Parathyroid adenoma (tissue), 2 donors: Measurements from ENCODE around the gene HAGHL.

ENCODE experiments used
- H2AFZ ChIP-seq: fragments of 300-600 bp; sonication (generic); one replicate; pipeline ENCODE4 v1.7.0; 2017; ENCODE audit warnings: antibody characterized with exemption, mild to moderate bottlenecking
- H3K27ac ChIP-seq: fragments of 300-600 bp; sonication (generic); one replicate; pipeline ENCODE4 v1.7.0; 2017
- H3K27me3 ChIP-seq: fragments of 300-600 bp; sonication (generic); one replicate; pipeline ENCODE4 v1.7.0; 2017; ENCODE audit warnings: low read length; ENCODE audit not compliant: control insufficient read depth, insufficient read depth
- H3K36me3 ChIP-seq: fragments of 300-600 bp; sonication (generic); one replicate; pipeline ENCODE4 v1.7.0; 2017; ENCODE audit warnings: low read length; ENCODE audit not compliant: control insufficient read depth, insufficient read depth
- H3K4me1 ChIP-seq: fragments of 300-600 bp; sonication (generic); one replicate; pipeline ENCODE4 v1.7.0; 2017; ENCODE audit warnings: control low read depth
- H3K4me2 ChIP-seq: fragments of 300-600 bp; sonication (generic); one replicate; pipeline ENCODE4 v1.7.0; 2017; ENCODE audit warnings: low read length
- H3K4me3 ChIP-seq: fragments of 300-600 bp; sonication (generic); one replicate; pipeline ENCODE4 v1.7.0; 2017; ENCODE audit warnings: low read depth, low read length
- H3K79me2 ChIP-seq: fragments of 300-600 bp; sonication (generic); one replicate; pipeline ENCODE4 v1.7.0; 2017; ENCODE audit warnings: control low read depth
- H3K9ac ChIP-seq: fragments of 300-600 bp; sonication (generic); one replicate; pipeline ENCODE4 v1.7.0; 2017; ENCODE audit warnings: mild to moderate bottlenecking
- H3K9me3 ChIP-seq: fragments of 300-600 bp; sonication (generic); one replicate; pipeline ENCODE4 v1.7.0; 2017; ENCODE audit warnings: low read length; ENCODE audit not compliant: control insufficient read depth
- CTCF ChIP-seq: fragments of 300-600 bp; sonication (generic); IDR thresholded peaks from one replicate; pipeline ENCODE4 v1.7.0; 2017; ENCODE audit warnings: antibody characterized with exemption, mild to moderate bottlenecking
- donor health status: primary hyperparathyroidism.

The HAGHL gene

GRCh38 chr16:730666-731509 is 4.0 kb downstream of the HAGHL start:
- Histone ChIP-seq H3K27ac (no peak overlapping the region), H3K27me3 (no peaks in the 10 kb centered on the region), H3K36me3 (no peaks in the 10 kb centered on the region), H3K9ac (no peak overlapping the region), H3K4me2 (no peak overlapping the region), H3K9me3 (no peaks in the 10 kb centered on the region), H3K4me3 (no peak overlapping the region), H3K4me1 (peaks cover 9% of the 10 kb centered on the region), H2AFZ (no peak overlapping the region), H3K79me2 (no peaks in the 10 kb centered on the region)
- no peak for TF ChIP-seq CTCF

GRCh38 chr16:732332-732731 is 5.4 kb downstream of the HAGHL start:
- H3K9me3 ChIP-seq: no peaks in the 10 kb centered on the region
- no peak overlapping the region for H3K4me2 ChIP-seq
- no peak overlapping the region for H3K4me3 ChIP-seq
- no peak overlapping the region for H2AFZ ChIP-seq
- no peak overlapping the region for H3K9ac ChIP-seq
- no peaks in the 10 kb centered on the region for H3K79me2 ChIP-seq
- H3K36me3 ChIP-seq: no peaks in the 10 kb centered on the region
- H3K27me3 ChIP-seq: no peaks in the 10 kb centered on the region
- H3K27ac ChIP-seq: no peak overlapping the region
- peaks cover 3% of the 10 kb centered on the region for H3K4me1 ChIP-seq
- no peak for TF ChIP-seq CTCF

- Histone ChIP-seq H3K4me3 (no peak overlapping the region), H3K4me2 (no peak overlapping the region), H3K79me2 (no peaks in the 10 kb centered on the region), H3K27me3 (no peaks in the 10 kb centered on the region), H3K27ac (no peak overlapping the region), H3K36me3 (no peaks in the 10 kb centered on the region), H3K9me3 (no peaks in the 10 kb centered on the region), H2AFZ (no peak overlapping the region), H3K9ac (no peak overlapping the region), H3K4me1 (no peaks in the 10 kb centered on the region)
- TF ChIP-seq CTCF: no peak
Measured at GRCh38 chr16:732936-733335, 6.0 kb downstream of the HAGHL start.

GRCh38 chr16:733382-734207 is 6.7 kb downstream of the HAGHL start:
- Histone ChIP-seq H3K4me2 (no peak overlapping the region), H3K36me3 (no peaks in the 10 kb centered on the region), H3K4me3 (no peak overlapping the region), H3K9me3 (no peaks in the 10 kb centered on the region), H3K4me1 (no peaks in the 10 kb centered on the region), H2AFZ (no peak overlapping the region), H3K27ac (no peak overlapping the region), H3K79me2 (no peaks in the 10 kb centered on the region), H3K27me3 (no peaks in the 10 kb centered on the region), H3K9ac (no peak overlapping the region)
- TF ChIP-seq CTCF: peak; percentile 15
